Muscle of leg (tissue), 11 donors: ENCODE results near the gene MICU1. TPM values are rescaled to one million over a fixed set of nuclear protein-coding genes. Genes with fewer than 3 reads are reported as not detected.
"Not testable (repeated sequence)": the region's sequence is repeated elsewhere in the genome, so short reads cannot be mapped to it uniquely, and the experiment has no call there.

Experiments used
- DNase-seq: peaks from one replicate; pipeline ENCODE4 v3.0.0; 2013
- H3K27ac ChIP-seq: one replicate; pipeline ENCODE4 v1.5.1; 2013; ENCODE audit warnings: mild to moderate bottlenecking, low read length, control low read depth
- H3K27me3 ChIP-seq: one replicate; pipeline ENCODE4 v1.6.1; 2013; ENCODE audit warnings: low read length; ENCODE audit not compliant: control insufficient read depth, insufficient read depth
- H3K36me3 ChIP-seq: one replicate; pipeline ENCODE4 v1.6.1; 2013; ENCODE audit warnings: low read length; ENCODE audit not compliant: control insufficient read depth, insufficient read depth
- H3K4me1 ChIP-seq: one replicate; pipeline ENCODE4 v1.6.1; 2013; ENCODE audit warnings: low read length; ENCODE audit not compliant: control insufficient read depth, insufficient read depth
- H3K4me3 ChIP-seq: one replicate; pipeline ENCODE4 v1.5.1; 2013; ENCODE audit warnings: low read length, control low read depth
- H3K9me3 ChIP-seq: replicated peaks from 2 replicates; pipeline ENCODE4 v1.6.1; 2013; ENCODE audit warnings: low read depth, low read length; ENCODE audit not compliant: control insufficient read depth
- WGBS: methylation state at CpG from one replicate; pipeline ENCODE4 v1.1.5; 2013; ENCODE audit warnings: missing lambda C conversion rate; ENCODE audit not compliant: insufficient coverage; 5-methylcytosine and 5-hydroxymethylcytosine counted together
- polyA plus RNA-seq, 8 donors: library from polyadenylated mRNA; unstranded; fragments of 120-200 nt; gene quantifications; one replicate each; pipeline versions ENCODE4 v1.2.1 to v1.2.3, GENCODE V29; 2013; ENCODE audit warnings: inconsistent platforms in 1 of 8, low replicate concordance in 1 of 8; ENCODE audit not compliant: insufficient read length in 8 of 8, insufficient read depth in 1 of 8
- total RNA-seq: library from RNA; stranded (reverse); fragments of 120-200 nt; gene quantifications from one replicate; pipeline ENCODE4 v1.2.4, GENCODE V29; 2013

Gene MICU1
- total and polyA plus RNA-seq, 9 donors, result 67.7 to 129 (median 81.6) TPM

DNA sequence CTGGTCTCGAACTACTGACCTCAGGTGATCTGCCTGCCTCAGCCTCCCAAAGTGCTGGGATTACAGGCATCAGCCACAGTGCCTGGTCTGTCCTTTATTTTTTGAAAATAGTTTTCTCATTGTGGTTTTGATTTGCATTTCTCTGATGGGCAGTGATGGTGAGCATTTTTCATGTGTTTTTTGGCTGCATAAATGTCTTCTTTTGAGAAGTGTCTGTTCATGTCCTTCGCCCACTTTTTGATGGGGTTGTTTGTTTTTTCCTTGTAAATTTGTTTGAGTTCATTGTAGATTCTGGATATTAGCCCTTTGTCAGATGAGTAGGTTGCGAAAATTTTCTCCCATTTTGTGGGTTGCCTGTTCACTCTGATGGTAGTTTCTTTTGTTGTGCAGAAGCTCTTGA, 182.9 kb downstream of the MICU1 start:
- H3K4me3 ChIP-seq, H3K27ac ChIP-seq, H3K27me3 ChIP-seq, H3K4me1 ChIP-seq, H3K9me3 ChIP-seq, DNase-seq, H3K36me3 ChIP-seq: not testable (repeated sequence)
- 100% methylated on average over 1 of the region's 3 CpGs for WGBS

DNA sequence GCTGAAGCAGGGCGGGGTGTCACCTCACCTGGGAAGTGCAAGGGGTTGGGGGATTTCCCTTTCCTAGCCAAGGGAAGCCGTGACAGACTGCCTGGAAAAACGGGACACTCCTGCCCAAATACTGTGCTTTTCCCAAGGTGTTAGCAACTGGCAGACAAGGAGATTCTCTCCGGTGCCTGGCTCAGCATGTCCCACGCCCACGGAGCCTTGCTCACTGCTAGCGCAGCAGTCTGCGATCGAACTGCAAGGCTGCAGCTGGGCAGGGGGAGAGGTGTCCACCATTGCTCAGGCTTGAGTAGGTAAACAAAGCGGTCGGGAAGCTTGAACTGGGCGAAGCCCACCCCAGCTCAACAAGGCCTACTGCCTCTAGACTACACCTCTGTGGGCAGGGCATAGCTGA, 190.3 kb downstream of the MICU1 start:
- Histone ChIP-seq H3K4me3 (no peak overlapping the region), H3K4me1 (no peaks in the 10 kb centered on the region), H3K9me3 (no peaks in the 10 kb centered on the region), H3K27ac (no peak overlapping the region), H3K36me3 (no peaks in the 10 kb centered on the region), H3K27me3 (no peaks in the 10 kb centered on the region)
- no peak for DNase-seq
- WGBS, result 79% methylated on average over 10 of the region's 12 CpGs

DNA sequence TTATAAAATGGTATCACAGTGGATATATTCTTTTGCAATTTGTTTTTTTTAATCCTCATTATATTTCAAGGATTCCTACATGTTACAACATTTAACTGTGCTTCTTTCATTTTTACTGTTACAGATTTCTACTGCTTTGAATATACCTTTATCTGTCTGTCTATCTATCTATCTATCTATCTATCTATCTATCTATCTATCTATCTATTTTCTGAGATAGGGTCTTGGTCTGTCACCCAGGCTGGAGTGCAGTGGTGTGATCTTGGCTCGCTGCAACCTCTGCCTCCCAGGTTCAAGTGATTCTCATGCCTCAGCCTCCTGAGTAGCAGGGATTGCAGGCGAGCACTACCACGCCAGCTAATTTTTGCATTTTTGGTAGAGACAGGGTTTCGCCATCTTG, 194.9 kb downstream of the MICU1 start:
- H3K27me3 ChIP-seq, H3K4me1 ChIP-seq, H3K9me3 ChIP-seq, H3K27ac ChIP-seq, H3K4me3 ChIP-seq, DNase-seq, H3K36me3 ChIP-seq: not testable (repeated sequence)
- 94% methylated on average over 3 of the region's 4 CpGs for whole genome bisulfite sequencing

DNA sequence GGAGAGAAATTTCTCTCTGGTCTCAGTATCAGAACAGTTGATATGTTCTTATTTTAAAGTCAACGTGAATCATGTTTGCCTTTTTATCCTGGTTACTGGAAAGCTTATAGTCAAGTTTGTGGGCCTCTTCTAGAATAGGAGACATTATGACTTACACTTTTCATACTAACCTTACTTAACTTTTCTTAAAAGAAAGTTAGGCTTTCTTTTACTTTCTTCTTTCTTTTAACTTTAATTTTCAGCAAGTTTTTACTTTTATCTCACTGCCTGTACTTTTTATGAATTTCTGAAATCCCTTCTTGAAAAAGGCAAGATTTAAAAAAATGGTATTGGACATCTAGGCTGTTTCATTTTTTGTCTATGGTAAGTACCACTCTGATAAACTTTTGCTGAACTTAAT, 195.9 kb downstream of the MICU1 start:
- no peaks in the 10 kb centered on the region for H3K27me3 ChIP-seq
- no peak for DNase-seq
- no peaks in the 10 kb centered on the region for H3K9me3 ChIP-seq
- no peak overlapping the region for H3K4me3 ChIP-seq
- no peak overlapping the region for H3K27ac ChIP-seq
- WGBS, result no CpG with 5 or more reads among the region's 1 CpG
- peaks cover 2% of the 10 kb centered on the region for H3K36me3 ChIP-seq
- peaks cover 4% of the 10 kb centered on the region for H3K4me1 ChIP-seq

DNA sequence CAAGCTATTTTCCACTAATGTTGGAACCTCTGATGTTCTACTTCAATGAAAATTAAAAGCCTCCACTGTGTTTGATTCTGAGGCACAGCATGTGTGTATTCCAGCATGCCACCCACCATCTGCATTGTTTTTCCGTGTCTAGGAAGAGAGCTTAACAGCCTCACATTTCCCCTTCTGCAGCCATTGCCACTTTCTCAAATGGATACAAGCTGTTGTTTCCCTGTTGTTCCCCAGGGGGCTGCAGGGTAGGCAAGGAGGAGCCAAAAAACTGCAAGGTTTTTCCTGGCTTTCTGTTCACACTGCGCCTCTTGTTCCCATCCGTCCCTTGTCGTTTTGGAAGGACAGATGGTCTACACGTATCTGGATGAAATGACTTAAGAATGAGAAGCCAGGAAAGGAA, 198.9 kb downstream of the MICU1 start:
- 47% methylated on average over 2 of the region's 5 CpGs for WGBS
- DNase-seq, result peak; percentile 81
- H3K4me3 ChIP-seq, result no peak overlapping the region
- peaks cover 10% of the 10 kb centered on the region for H3K36me3 ChIP-seq
- no peaks in the 10 kb centered on the region for H3K27me3 ChIP-seq
- H3K27ac ChIP-seq, result peak overlapping the region; percentile 16
- peaks cover 4% of the 10 kb centered on the region for H3K4me1 ChIP-seq
- no peaks in the 10 kb centered on the region for H3K9me3 ChIP-seq

DNA sequence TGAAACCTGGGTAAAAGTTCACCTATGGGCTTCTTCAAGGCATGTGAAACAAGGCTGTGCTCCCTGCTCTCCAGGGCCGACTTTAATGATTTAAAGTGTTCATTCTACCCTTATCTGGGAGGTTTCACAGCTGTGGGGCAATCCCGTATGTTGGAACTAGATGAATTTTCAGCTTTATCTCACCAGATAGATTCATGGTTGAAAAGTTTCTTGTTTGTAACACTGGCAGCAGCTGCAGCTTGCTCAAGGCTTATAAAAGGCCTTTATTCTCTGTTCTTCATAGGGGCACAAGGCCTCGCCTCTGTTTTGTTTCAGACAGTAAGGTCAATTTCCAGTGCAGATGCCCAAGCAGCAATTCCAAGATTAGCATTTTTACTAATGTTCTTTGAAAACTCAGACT, 200.7 kb downstream of the MICU1 start:
- Histone ChIP-seq H3K9me3 (no peaks in the 10 kb centered on the region), H3K4me3 (no peak overlapping the region), H3K27me3 (no peaks in the 10 kb centered on the region), H3K4me1 (peaks cover 4% of the 10 kb centered on the region), H3K27ac (peak overlapping the region; percentile 17), H3K36me3 (peaks cover 28% of the 10 kb centered on the region)
- WGBS, result 69% methylated on average over 2 of the region's 3 CpGs
- peak; percentile 38 for DNase-seq

DNA sequence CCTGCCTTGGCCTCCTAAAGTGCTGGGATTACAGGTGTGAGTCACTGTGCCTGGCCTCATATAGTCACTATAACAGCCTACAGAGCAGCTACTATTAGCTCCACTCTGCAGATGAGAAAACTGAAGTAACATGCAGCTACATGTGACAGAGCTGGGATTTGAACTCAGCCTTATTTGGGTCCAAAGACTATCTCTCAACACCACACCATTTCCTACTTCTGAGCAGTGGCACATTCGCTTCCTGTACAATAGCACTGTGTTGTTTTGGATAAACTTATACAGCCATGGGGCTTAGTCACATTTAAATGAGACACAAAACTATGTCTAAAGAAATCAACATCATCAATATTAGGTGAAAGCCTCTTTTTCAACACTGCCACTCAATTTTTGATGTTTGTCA, 201.3 kb downstream of the MICU1 start:
- H3K4me1 ChIP-seq, result peaks cover 4% of the 10 kb centered on the region
- H3K27ac ChIP-seq, result peak overlapping the region; percentile 17
- no peaks in the 10 kb centered on the region for H3K27me3 ChIP-seq
- H3K4me3 ChIP-seq, result no peak overlapping the region
- no peaks in the 10 kb centered on the region for H3K9me3 ChIP-seq
- no peak for DNase-seq
- H3K36me3 ChIP-seq, result peaks cover 28% of the 10 kb centered on the region
- WGBS, result no CpG with 5 or more reads among the region's 1 CpG

DNA sequence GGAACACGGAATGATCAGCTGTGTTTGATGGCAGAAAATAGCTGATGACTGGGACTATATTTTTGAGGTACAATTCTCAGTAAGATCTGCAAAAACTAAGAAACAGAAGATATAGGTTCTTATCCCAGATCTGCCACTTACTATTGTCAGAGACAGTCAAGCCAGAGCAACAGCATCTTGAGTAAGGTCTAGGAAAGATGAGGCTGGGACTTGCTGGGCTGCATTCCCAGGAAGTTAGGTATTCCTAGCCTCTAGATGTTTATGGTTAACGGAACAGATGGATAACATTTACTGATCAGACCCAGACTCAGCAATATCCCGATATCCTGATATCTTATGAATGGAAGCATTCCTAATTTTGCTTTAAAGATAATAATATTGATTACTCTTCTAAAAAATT, 202.5 kb downstream of the MICU1 start:
- WGBS, result no CpG with 5 or more reads among the region's 3 CpGs
- no peak overlapping the region for H3K27ac ChIP-seq
- peaks cover 28% of the 10 kb centered on the region for H3K36me3 ChIP-seq
- DNase-seq, result no peak
- H3K27me3 ChIP-seq, result no peaks in the 10 kb centered on the region
- H3K4me3 ChIP-seq, result no peak overlapping the region
- H3K9me3 ChIP-seq, result no peaks in the 10 kb centered on the region
- peaks cover 7% of the 10 kb centered on the region for H3K4me1 ChIP-seq

DNA sequence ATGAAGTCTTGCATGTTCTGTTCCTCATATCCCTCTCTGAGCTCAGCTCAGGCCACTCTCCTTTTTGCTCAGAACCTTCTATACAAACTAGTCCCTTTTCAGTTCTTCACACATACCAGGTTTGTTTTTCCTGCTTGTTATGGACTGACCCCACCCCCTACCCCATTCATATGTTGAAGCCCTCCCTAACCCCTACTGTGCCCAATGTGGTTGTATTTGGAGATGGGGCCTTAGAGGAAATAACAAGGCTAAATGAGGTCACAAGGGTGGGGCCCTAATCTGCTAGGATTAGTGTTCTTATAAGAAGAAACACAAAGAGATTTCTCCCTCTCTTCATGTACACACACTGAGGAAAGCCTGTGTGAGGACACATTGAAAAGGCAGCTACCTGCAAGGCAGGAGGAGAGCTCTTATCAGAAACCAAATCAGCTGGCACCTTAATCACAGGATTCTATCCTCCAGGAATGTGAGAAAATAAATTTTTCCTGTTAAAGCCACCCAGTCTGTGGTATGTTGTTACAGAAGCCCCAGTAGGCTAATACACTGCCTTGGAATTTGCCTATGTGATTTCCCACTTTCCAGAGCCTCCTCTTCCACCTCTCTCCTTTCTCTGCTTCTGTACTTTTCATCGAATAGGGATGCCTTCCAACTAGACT, 203.9 kb downstream of the MICU1 start:
- no peak for DNase-seq
- Histone ChIP-seq H3K27ac (no peak overlapping the region), H3K4me1 (peaks cover 5% of the 10 kb centered on the region), H3K36me3 (peaks cover 29% of the 10 kb centered on the region), H3K27me3 (no peaks in the 10 kb centered on the region), H3K4me3 (no peak overlapping the region), H3K9me3 (no peaks in the 10 kb centered on the region)
- 100% methylated on average over 1 of the region's 1 CpG for WGBS

DNA sequence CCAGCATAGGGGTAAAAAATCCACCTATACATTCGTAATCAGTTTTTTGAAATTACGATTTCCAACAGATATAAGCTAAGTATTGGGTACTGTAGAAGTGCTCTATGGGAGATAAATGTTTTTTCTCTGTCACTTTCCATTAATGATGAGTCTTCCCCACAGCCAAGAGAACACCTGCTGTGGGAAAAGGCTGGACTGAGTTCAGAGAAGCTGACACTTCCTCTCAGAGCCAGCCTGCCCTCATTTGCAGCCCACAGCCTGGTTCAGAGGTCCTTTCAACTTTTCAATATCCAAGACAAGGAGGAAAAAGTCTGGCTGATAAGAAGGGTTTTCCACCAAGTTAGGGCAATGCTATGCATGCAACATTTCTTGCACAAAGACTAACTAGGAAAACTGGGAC, 206.6 kb downstream of the MICU1 start:
- peaks cover 28% of the 10 kb centered on the region for H3K36me3 ChIP-seq
- peaks cover 3% of the 10 kb centered on the region for H3K4me1 ChIP-seq
- H3K27ac ChIP-seq, result no peak overlapping the region
- DNase-seq, result peak; percentile 3
- peaks cover 2% of the 10 kb centered on the region for H3K9me3 ChIP-seq
- H3K27me3 ChIP-seq, result no peaks in the 10 kb centered on the region
- WGBS, result no CpG with 5 or more reads among the region's 2 CpGs
- no peak overlapping the region for H3K4me3 ChIP-seq

DNA sequence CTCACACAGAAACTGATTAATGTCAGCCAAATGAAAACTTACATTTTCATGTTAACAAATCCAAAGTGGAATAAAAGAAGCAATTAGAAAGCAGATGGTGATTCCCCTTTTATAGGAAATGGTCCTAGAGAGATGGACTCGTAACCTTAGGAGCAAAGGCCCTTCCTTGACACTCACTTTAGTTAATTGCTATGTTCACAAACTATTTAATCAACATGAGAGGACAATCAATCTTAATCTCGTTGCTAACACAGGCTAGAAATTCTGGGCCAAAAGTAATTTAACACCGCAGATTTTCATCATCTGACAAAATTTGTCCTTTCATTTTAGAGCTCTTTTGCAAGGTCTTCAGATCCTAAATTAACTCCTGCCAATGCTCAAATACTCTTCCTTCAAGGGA, 207.2 kb downstream of the MICU1 start:
- H3K36me3 ChIP-seq, result peaks cover 28% of the 10 kb centered on the region
- DNase-seq, result no peak
- peaks cover 4% of the 10 kb centered on the region for H3K9me3 ChIP-seq
- H3K4me1 ChIP-seq, result peaks cover 3% of the 10 kb centered on the region
- WGBS, result 86% methylated on average over 1 of the region's 3 CpGs
- no peaks in the 10 kb centered on the region for H3K27me3 ChIP-seq
- no peak overlapping the region for H3K27ac ChIP-seq
- H3K4me3 ChIP-seq, result no peak overlapping the region
